HCT116 (cell line): ENCODE data around the gene UBTD1.

Source experiments
- CTCF ChIP-seq, 3 experiments: fragments of 200-600 bp in 1 of 3; sonication (generic) in 1 of 3; IDR thresholded peaks in 2 of 3; conservative IDR thresholded peaks in 1 of 3; 2 replicates each; pipeline ENCODE4 v1.5.1; 2012 to 2017; ENCODE audit warnings: low read depth in 2 of 3, low read length in 2 of 3, antibody characterized with exemption in 1 of 3, borderline replicate concordance in 1 of 3, control low read depth in 1 of 3, mild to moderate bottlenecking in 1 of 3, mixed read lengths in 1 of 3, mixed run types in 1 of 3, moderate library complexity in 1 of 3; ENCODE audit not compliant: insufficient read depth in 1 of 3
- POLR2A ChIP-seq: IDR thresholded peaks from 2 replicates; pipeline ENCODE4 v1.7.0; 2011; ENCODE audit warnings: borderline replicate concordance; ENCODE audit not compliant: insufficient read depth, insufficient read length; ENCODE audit errors: extremely low read depth
- SRF ChIP-seq: IDR thresholded peaks from 2 replicates; pipeline ENCODE4 v1.6.1; 2012; ENCODE audit warnings: low read depth

DNA sequence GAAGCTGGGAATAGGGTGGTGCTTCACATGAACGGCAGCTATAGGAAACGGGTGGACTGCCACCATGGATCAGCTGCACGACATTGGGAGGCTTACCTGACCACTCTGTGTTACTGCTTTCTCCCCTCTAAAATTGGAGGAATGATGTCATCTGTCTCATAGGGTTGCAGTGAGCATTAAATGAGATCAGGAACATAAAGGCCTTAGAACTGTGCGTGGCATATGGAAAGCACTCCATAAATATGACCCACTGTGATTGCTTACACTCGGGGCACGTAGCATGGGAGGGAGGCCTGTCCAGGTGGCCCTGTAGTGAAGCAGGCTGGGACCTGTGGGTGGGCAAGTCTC is 100.5 kb downstream of the UBTD1 start:
- TF ChIP-seq CTCF (IDR thresholded peaks at IDR 0.05 in 2 of 3, conservative IDR thresholded peaks at IDR 0.05 in 1 of 3; ENCODE audit: borderline replicate concordance in 1 of 3, insufficient read depth in 1 of 3, low read depth in 2 of 3, low read length in 2 of 3) (no peak), SRF (no peak), POLR2A (no peak)
